K562 (cell line): Measurements from ENCODE around the gene ELOB. TPM values are rescaled to one million over a fixed set of nuclear protein-coding genes. Genes with fewer than 3 reads are reported as not detected.

Source experiments
- ATAC-seq: fragments of 200-7000 bp; cut with Tn5 transposase; 3 replicates; pipeline ENCODE4 v1.9.1; 2020; ENCODE audit warnings: moderate library complexity
- BruUV-seq: library from RNA; stranded (reverse); fragments of 400-500 nt; replicated peaks from 2 replicates; lab custom pipeline; 2021; lab: Mats Ljungman, UMichigan
- CTCF ChIA-PET: fragments of 300-600 bp; formaldehyde crosslinking; extraction: SDS; loops from one replicate; lab custom pipeline; 2021; ENCODE audit warnings: low intra/inter-chr PET ratio; lab: Yijun Ruan, JAX
- POLR2A ChIA-PET: fragments of 300-600, 350-650 bp; sonication (Branson Sonifier 250); formaldehyde crosslinking; extraction: SDS; loops from one replicate; lab custom pipeline; 2021; ENCODE audit warnings: antibody characterized with exemption, inconsistent platforms; lab: Yijun Ruan, JAX
- DNase-seq, 4 experiments: peaks; one replicate each; pipeline versions ENCODE4 v3.0.0 to v3.0.0-alpha.2; 2011 to 2018; ENCODE audit warnings: low spot score in 3 of 4, mixed read lengths in 3 of 4; ENCODE audit errors: extremely low read depth in 1 of 4
- FAIRE-seq: peaks from 2 replicates; lab custom pipeline; 2011; peaks lifted over from hg19 to GRCh38; lab: Jason Lieb, UNC
- H2AFZ ChIP-seq: 2 replicates; pipeline ENCODE4 v1.6.0; 2011; ENCODE audit warnings: low read depth, low read length, control low read depth, inconsistent platforms
- H3K27ac ChIP-seq: fragments of 200-600 bp; 3 replicates; pipeline ENCODE4 v1.8.0; 2011; ENCODE audit warnings: low read depth, mild to moderate bottlenecking, control low read depth, inconsistent platforms, low read length, moderate library complexity, mixed read lengths; ENCODE audit errors: extremely low read depth
- H3K27me3 ChIP-seq, 2 experiments: fragments of 300-600 bp in 1 of 2; 2 replicates in 1 of 2; 3 replicates in 1 of 2; pipeline versions ENCODE4 v1.6.0 to v1.8.0; 2011; ENCODE audit warnings: inconsistent platforms in 2 of 2, low read length in 2 of 2, mild to moderate bottlenecking in 1 of 2, mixed read lengths in 1 of 2, moderate library complexity in 1 of 2; ENCODE audit not compliant: control insufficient read depth in 2 of 2, insufficient read depth in 2 of 2
- H3K36me3 ChIP-seq: fragments of 300-600 bp; 3 replicates; pipeline ENCODE4 v1.8.0; 2011; ENCODE audit warnings: mild to moderate bottlenecking, low read length, inconsistent platforms; ENCODE audit not compliant: control insufficient read depth, insufficient read depth
- H3K4me1 ChIP-seq, 2 experiments: fragments of 200-600 bp in 1 of 2; replicated peaks in 1 of 2; 2 replicates in 1 of 2; 3 replicates in 1 of 2; pipeline versions ENCODE4 v1.5.1 to v1.8.0; 2011; ENCODE audit warnings: inconsistent platforms in 2 of 2, low read length in 2 of 2, mild to moderate bottlenecking in 1 of 2, mixed read lengths in 1 of 2, moderate library complexity in 1 of 2; ENCODE audit not compliant: control insufficient read depth in 2 of 2, insufficient read depth in 2 of 2
- H3K4me2 ChIP-seq: 2 replicates; pipeline ENCODE4 v1.6.1; 2011; ENCODE audit warnings: low read length, control low read depth, inconsistent platforms, mixed read lengths; ENCODE audit not compliant: insufficient read depth
- H3K4me3 ChIP-seq: fragments of 200-600 bp; sonication (generic), shearing (Covaris generic); 2 replicates; pipeline ENCODE4 v1.5.1; 2016; ENCODE audit warnings: control low read depth, inconsistent platforms
- H3K79me2 ChIP-seq: fragments of 200-600 bp; 3 replicates; pipeline ENCODE4 v1.8.0; 2011; ENCODE audit warnings: low read length, inconsistent platforms; ENCODE audit not compliant: control insufficient read depth, insufficient read depth
- H3K9ac ChIP-seq, 2 experiments: 2 replicates each; pipeline versions ENCODE4 v1.6.0 to v1.6.1; 2011; ENCODE audit warnings: low read depth in 2 of 2, low read length in 2 of 2, control low read depth in 1 of 2, inconsistent platforms in 1 of 2, mild to moderate bottlenecking in 1 of 2, mixed read lengths in 1 of 2; ENCODE audit not compliant: insufficient read depth in 1 of 2
- H3K9me1 ChIP-seq: one replicate; pipeline ENCODE4 v1.6.0; 2011; ENCODE audit warnings: inconsistent platforms, mild to moderate bottlenecking, low read length, moderate library complexity; ENCODE audit not compliant: control insufficient read depth, insufficient read depth
- H3K9me3 ChIP-seq: replicated peaks from 2 replicates; pipeline ENCODE4 v1.5.1; 2011; ENCODE audit warnings: low read depth, low read length, inconsistent platforms; ENCODE audit not compliant: control insufficient read depth, insufficient read depth
- H4K20me1 ChIP-seq: replicated peaks from 2 replicates; pipeline ENCODE4 v1.6.1; 2011; ENCODE audit warnings: low read length, inconsistent platforms, mixed read lengths; ENCODE audit not compliant: control insufficient read depth, insufficient read depth
- RBFOX2 ChIP-seq: fragments of 200-400 bp; formaldehyde crosslinking; IDR thresholded peaks from 2 replicates; pipeline ENCODE4 v1.6.1; 2017; ENCODE audit warnings: low read depth, mild to moderate bottlenecking, low read length, moderate library complexity
- SNIP1 ChIP-seq: fragments of 450-650 bp; IDR thresholded peaks from 2 replicates; pipeline ENCODE4 v1.7.1; 2017; ENCODE audit warnings: low read depth, mild to moderate bottlenecking
- SP1 ChIP-seq: sonication (generic); formaldehyde crosslinking; IDR thresholded peaks from 2 replicates; pipeline ENCODE4 v1.8.1; 2022; ENCODE audit warnings: mild to moderate bottlenecking, missing genetic modification reagents
- SPI1 ChIP-seq: IDR thresholded peaks from 2 replicates; pipeline ENCODE4 v1.6.1; 2011; ENCODE audit warnings: low read depth, low read length, control low read depth, borderline replicate concordance
- STAG1 ChIP-seq: sonication (generic); formaldehyde crosslinking; IDR thresholded peaks from 2 replicates; pipeline ENCODE4 v1.5.0; 2020; ENCODE audit warnings: missing genetic modification reagents, borderline replicate concordance
- THRA ChIP-seq: fragments of 450-650 bp; IDR thresholded peaks from 2 replicates; pipeline ENCODE4 v1.6.1; 2017; ENCODE audit warnings: mild to moderate bottlenecking, moderate library complexity
- WGBS: fragments of 100-300 bp; shearing (Covaris generic); methylation state at CpG from one replicate; pipeline ENCODE4 v1.1.6; 2016; ENCODE audit warnings: low coverage, mixed read lengths; ENCODE audit not compliant: insufficient coverage; ENCODE audit errors: missing lambda C conversion rate; 5-methylcytosine and 5-hydroxymethylcytosine counted together
- in situ Hi-C: fragments of 300-500 bp; cut with MboI; formaldehyde crosslinking; loops from 4 replicates; pipeline ENCODE4 v1.15.0; 2018; ENCODE audit warnings: inconsistent platforms, mixed read lengths
- intact Hi-C: fragments of 100-400 bp; cut with micrococcal nuclease; formaldehyde crosslinking; loops from 2 replicates; pipeline ENCODE4 v1.14.2; 2022
- polyA plus RNA-seq, 8 experiments: library from polyadenylated mRNA; depleted of rRNA in 4 of 8; stranded (reverse) in 5 of 8; unstranded in 3 of 8; fragments of >200 nt; fragmentation: Nextera tagmentation in 2 of 8; fragmentation: Illumina TruSeq in 1 of 8; extraction: Ambion mirVana in 2 of 8; extraction: Trizol in 1 of 8; gene quantifications; 2 replicates each; pipeline versions ENCODE4 v1.2.1 to v1.2.3, GENCODE V29; 2011 to 2014; ENCODE audit warnings: inconsistent platforms in 1 of 8, missing spikeins in 1 of 8
- total RNA-seq, 7 experiments: library from RNA; depleted of rRNA in 6 of 7; stranded (reverse); fragments of >200 nt in 6 of 7; fragmentation: Illumina TruSeq in 2 of 7; extraction: Trizol in 2 of 7; gene quantifications; 2 replicates each; pipeline versions ENCODE4 v1.2.1 to v1.2.3, GENCODE V29; 2011 to 2021; ENCODE audit warnings: low replicate concordance in 1 of 7
- TF ChIP-seq, protein P1 (sequence below): fragments of 450-650 bp; formaldehyde crosslinking; IDR thresholded peaks from 2 replicates; pipeline ENCODE4 v1.4.0; 2022; ENCODE audit warnings: missing genetic modification characterization
- TF ChIP-seq, protein P2 (sequence below): fragments of 450-650 bp; IDR thresholded peaks from one replicate; pipeline ENCODE4 v1.6.1; 2018; ENCODE audit warnings: mild to moderate bottlenecking, moderate library complexity; ENCODE audit not compliant: partially characterized antibody
- TF ChIP-seq, protein P3 (sequence below): fragments of 450-650 bp; formaldehyde crosslinking; conservative IDR thresholded peaks from 2 replicates; pipeline ENCODE4 v1.4.0; 2022; ENCODE audit warnings: mild to moderate bottlenecking, missing genetic modification characterization

Gene ELOB
- total and polyA plus RNA-seq, 9 of the 15 experiments (the other 6 are each of a cell fraction or from before 2014, with no cell fraction given): 63.2 to 791 (median 237) TPM

- in situ Hi-C loops (no loop called here), intact Hi-C loops (no loop called here)
- Histone ChIP-seq H3K4me2 (0 out of 2 replicates have a peak overlapping the region, but pooled peaks have one; percentile 4), H3K36me3 (peaks cover 69% of the 10 kb centered on the region), H3K79me2 (peaks cover 88% of the 10 kb centered on the region), H2AFZ (no peak overlapping the region), H3K4me3 (peak overlapping the region; percentile 79; the same call in 1 of the 2 replicates), H3K27ac (no peak overlapping the region), H3K4me1 (peaks cover 21 to 25% of the 10 kb centered on the region in 2 experiments), H3K9me3 (peaks cover 3% of the 10 kb centered on the region), H3K27me3 (no peaks in the 10 kb centered on the region), H4K20me1 (peaks cover 30% of the 10 kb centered on the region; the same call in 1 of the 2 replicates), H3K9ac (peak overlapping the region; percentile 4 to 27; a peak in 2 of 4 replicates), H3K9me1 (no peaks in the 10 kb centered on the region)
- ChIA-PET POLR2A (interaction anchor here (0.6 to 5.5 kb wide), 3 partner anchors 11 to 22 kb away, joined by 3 to 96 read pairs (median 5); no protein-coding TSS in a partner anchor), CTCF (no interaction called here)
- ATAC-seq (no peak), DNase-seq (no peak), FAIRE-seq (peak; percentile 23)
- TF ChIP-seq, protein P1, sequence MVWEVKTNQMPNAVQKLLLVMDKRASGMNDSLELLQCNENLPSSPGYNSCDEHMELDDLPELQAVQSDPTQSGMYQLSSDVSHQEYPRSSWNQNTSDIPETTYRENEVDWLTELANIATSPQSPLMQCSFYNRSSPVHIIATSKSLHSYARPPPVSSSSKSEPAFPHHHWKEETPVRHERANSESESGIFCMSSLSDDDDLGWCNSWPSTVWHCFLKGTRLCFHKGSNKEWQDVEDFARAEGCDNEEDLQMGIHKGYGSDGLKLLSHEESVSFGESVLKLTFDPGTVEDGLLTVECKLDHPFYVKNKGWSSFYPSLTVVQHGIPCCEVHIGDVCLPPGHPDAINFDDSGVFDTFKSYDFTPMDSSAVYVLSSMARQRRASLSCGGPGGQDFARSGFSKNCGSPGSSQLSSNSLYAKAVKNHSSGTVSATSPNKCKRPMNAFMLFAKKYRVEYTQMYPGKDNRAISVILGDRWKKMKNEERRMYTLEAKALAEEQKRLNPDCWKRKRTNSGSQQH (CRISPR knock-in tag): 0 out of 2 replicates have a peak, but pooled peaks have one; percentile 14
- TF ChIP-seq SP1 (CRISPR knock-in tag) (peak; percentile 53; the same call in 1 of the 2 replicates), SPI1 (peak; percentile 31; the same call in 1 of the 2 replicates), THRA (no peak), STAG1 (no peak), SNIP1 (0 out of 2 replicates have a peak, but pooled peaks have one; percentile 3), RBFOX2 (no peak)
- TF ChIP-seq, protein P2, sequence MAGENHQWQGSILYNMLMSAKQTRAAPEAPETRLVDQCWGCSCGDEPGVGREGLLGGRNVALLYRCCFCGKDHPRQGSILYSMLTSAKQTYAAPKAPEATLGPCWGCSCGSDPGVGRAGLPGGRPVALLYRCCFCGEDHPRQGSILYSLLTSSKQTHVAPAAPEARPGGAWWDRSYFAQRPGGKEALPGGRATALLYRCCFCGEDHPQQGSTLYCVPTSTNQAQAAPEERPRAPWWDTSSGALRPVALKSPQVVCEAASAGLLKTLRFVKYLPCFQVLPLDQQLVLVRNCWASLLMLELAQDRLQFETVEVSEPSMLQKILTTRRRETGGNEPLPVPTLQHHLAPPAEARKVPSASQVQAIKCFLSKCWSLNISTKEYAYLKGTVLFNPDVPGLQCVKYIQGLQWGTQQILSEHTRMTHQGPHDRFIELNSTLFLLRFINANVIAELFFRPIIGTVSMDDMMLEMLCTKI: no peak
- TF ChIP-seq, protein P3, sequence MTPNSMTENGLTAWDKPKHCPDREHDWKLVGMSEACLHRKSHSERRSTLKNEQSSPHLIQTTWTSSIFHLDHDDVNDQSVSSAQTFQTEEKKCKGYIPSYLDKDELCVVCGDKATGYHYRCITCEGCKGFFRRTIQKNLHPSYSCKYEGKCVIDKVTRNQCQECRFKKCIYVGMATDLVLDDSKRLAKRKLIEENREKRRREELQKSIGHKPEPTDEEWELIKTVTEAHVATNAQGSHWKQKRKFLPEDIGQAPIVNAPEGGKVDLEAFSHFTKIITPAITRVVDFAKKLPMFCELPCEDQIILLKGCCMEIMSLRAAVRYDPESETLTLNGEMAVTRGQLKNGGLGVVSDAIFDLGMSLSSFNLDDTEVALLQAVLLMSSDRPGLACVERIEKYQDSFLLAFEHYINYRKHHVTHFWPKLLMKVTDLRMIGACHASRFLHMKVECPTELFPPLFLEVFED (CRISPR knock-in tag): 0 out of 2 replicates have a peak, but pooled peaks have one; percentile 31
- BruUV-seq: no TSS peak
- 27% methylated on average over 3 of the region's 3 CpGs for WGBS
These were observed 21.9 kb downstream of the ELOB start for GRCh38 chr16:2755158-2755557.
